SK-N-MC (cell line): ENCODE results near the gene LY9.

ENCODE experiments used
- DNase-seq: peaks from one replicate; pipeline ENCODE4 v3.0.0-alpha.2; 2011; ENCODE audit warnings: low read depth, low spot score
- H3K27ac ChIP-seq: fragments of 200-600 bp; sonication (generic); 2 replicates; pipeline ENCODE4 v1.5.1; 2016; ENCODE audit warnings: mixed run types
- H3K36me3 ChIP-seq: fragments of 200-600 bp; sonication (generic); 2 replicates; pipeline ENCODE4 v1.6.1; 2017; ENCODE audit warnings: antibody characterized with exemption, low read length, mixed read lengths; ENCODE audit not compliant: insufficient read depth
- H3K4me3 ChIP-seq: fragments of 200-600 bp; sonication (generic); 2 replicates; pipeline ENCODE4 v1.5.1; 2016
- H3K9ac ChIP-seq: fragments of 200-600 bp; sonication (generic); 2 replicates; pipeline ENCODE4 v1.8.0; 2017; ENCODE audit warnings: mixed run types, mixed read lengths; ENCODE audit not compliant: insufficient read length
- H3K9me3 ChIP-seq: fragments of 200-600 bp; sonication (generic); 2 replicates; pipeline ENCODE4 v1.6.1; 2017; ENCODE audit warnings: low read depth, mild to moderate bottlenecking, antibody characterized with exemption, low read length, moderate library complexity, mixed read lengths
- EZH2 ChIP-seq: fragments of 200-600 bp; sonication (generic); IDR thresholded peaks from one replicate; pipeline ENCODE4 v1.6.1; 2017; ENCODE audit warnings: antibody characterized with exemption
- FOXP2 ChIP-seq: optimal IDR thresholded peaks from 2 replicates; pipeline ENCODE3; 2011; ENCODE audit warnings: mild to moderate bottlenecking, moderate library complexity; ENCODE audit not compliant: insufficient read depth; ENCODE audit errors: extremely low read length, control extremely low read depth
- POLR2AphosphoS5 ChIP-seq: IDR thresholded peaks from 2 replicates; pipeline ENCODE4 v1.6.1; 2012; ENCODE audit warnings: mild to moderate bottlenecking, low read depth, low read length, borderline replicate concordance

Gene LY9

GRCh38 chr1:160844447-160845232 is 48.7 kb downstream of the LY9 start:
- Histone ChIP-seq H3K27ac (no peak overlapping the region), H3K4me3 (no peak overlapping the region), H3K9ac (no peak overlapping the region), H3K36me3 (no peaks in the 10 kb centered on the region), H3K9me3 (no peaks in the 10 kb centered on the region)
- DNase-seq: no peak
- no peak for TF ChIP-seq FOXP2
- no peak for TF ChIP-seq EZH2
- TF ChIP-seq POLR2AphosphoS5: no peak

- Histone ChIP-seq H3K9me3 (no peaks in the 10 kb centered on the region), H3K27ac (no peak overlapping the region), H3K36me3 (no peaks in the 10 kb centered on the region), H3K4me3 (no peak overlapping the region), H3K9ac (no peak overlapping the region)
- TF ChIP-seq EZH2 (no peak), FOXP2 (no peak), POLR2AphosphoS5 (no peak)
- no peak for DNase-seq
These were observed 50.3 kb downstream of the LY9 start for GRCh38 chr1:160846281-160846680.

- no peak for DNase-seq
- Histone ChIP-seq H3K4me3 (no peak overlapping the region), H3K27ac (no peak overlapping the region), H3K9me3 (no peaks in the 10 kb centered on the region), H3K9ac (no peak overlapping the region), H3K36me3 (no peaks in the 10 kb centered on the region)
- no peak for TF ChIP-seq POLR2AphosphoS5
- TF ChIP-seq EZH2: no peak
- no peak for TF ChIP-seq FOXP2
These were observed 54.6 kb downstream of the LY9 start for GRCh38 chr1:160850541-160850940.

DNA sequence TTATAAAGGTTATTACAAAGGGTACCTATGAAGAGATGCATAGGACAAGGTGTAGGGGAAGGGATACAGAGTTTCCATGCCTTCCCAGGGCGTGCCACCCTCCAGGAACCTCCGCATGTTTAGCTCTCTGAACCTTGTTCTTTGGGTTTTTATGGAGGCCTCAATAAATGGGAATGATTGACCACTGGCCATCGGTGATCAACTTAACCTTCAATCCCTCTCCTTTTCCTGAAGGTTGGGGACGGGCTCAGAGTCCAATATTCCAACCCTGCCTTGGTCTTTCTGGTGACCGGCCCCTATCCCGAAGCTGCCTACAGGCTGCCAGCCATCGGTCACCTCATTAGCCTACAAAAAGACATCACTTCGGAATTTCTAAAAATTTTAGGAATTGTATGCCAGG is 55.0 kb downstream of the LY9 start:
- no peaks in the 10 kb centered on the region for H3K9me3 ChIP-seq
- no peaks in the 10 kb centered on the region for H3K36me3 ChIP-seq
- no peak overlapping the region for H3K27ac ChIP-seq
- TF ChIP-seq POLR2AphosphoS5 (no peak), EZH2 (no peak)
- no peak overlapping the region for H3K4me3 ChIP-seq
- H3K9ac ChIP-seq: no peak overlapping the region
- DNase-seq: no peak

- no peak for DNase-seq
- H3K27ac ChIP-seq: no peak overlapping the region
- no peaks in the 10 kb centered on the region for H3K9me3 ChIP-seq
- no peak overlapping the region for H3K9ac ChIP-seq
- H3K36me3 ChIP-seq: no peaks in the 10 kb centered on the region
- TF ChIP-seq FOXP2 (no peak), POLR2AphosphoS5 (no peak), EZH2 (no peak)
- no peak overlapping the region for H3K4me3 ChIP-seq
These were observed 57.0 kb downstream of the LY9 start for GRCh38 chr1:160853014-160853413.

- Histone ChIP-seq H3K4me3 (no peak overlapping the region), H3K9ac (no peak overlapping the region), H3K9me3 (no peaks in the 10 kb centered on the region), H3K36me3 (no peaks in the 10 kb centered on the region), H3K27ac (no peak overlapping the region)
- TF ChIP-seq FOXP2: no peak
- TF ChIP-seq EZH2: no peak
- no peak for TF ChIP-seq POLR2AphosphoS5
- DNase-seq: no peak
These were observed 57.8 kb downstream of the LY9 start for GRCh38 chr1:160853754-160854153.

- no peak for DNase-seq
- no peak overlapping the region for H3K4me3 ChIP-seq
- no peaks in the 10 kb centered on the region for H3K9me3 ChIP-seq
- no peak overlapping the region for H3K9ac ChIP-seq
- no peak for TF ChIP-seq EZH2
- TF ChIP-seq POLR2AphosphoS5: no peak
- TF ChIP-seq FOXP2: no peak
- H3K27ac ChIP-seq: no peak overlapping the region
- H3K36me3 ChIP-seq: no peaks in the 10 kb centered on the region
These were observed 59.4 kb downstream of the LY9 start for GRCh38 chr1:160855181-160855981.

DNA sequence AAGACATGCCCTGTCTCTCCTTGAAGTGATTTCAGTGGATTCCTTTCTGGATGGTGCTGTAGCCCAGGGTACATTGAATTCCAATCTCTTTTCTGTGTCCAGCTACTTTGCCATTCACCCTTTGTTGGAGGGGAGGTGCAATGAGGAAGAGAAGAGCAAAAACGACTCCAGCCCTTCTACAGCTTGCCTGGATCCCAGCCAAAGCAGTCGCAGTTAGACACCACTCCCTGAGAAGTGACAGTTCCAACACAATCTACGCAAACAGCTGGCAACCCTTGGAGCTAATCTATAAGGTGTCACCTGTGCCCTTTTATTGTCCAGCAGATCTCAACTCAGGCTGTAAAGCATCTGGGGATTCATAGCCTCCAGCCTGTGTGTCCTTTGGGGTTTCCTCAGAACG is 62.1 kb downstream of the LY9 start:
- Histone ChIP-seq H3K27ac (no peak overlapping the region), H3K9me3 (no peaks in the 10 kb centered on the region), H3K4me3 (no peak overlapping the region), H3K36me3 (no peaks in the 10 kb centered on the region), H3K9ac (no peak overlapping the region)
- TF ChIP-seq EZH2: no peak
- no peak for DNase-seq

DNA sequence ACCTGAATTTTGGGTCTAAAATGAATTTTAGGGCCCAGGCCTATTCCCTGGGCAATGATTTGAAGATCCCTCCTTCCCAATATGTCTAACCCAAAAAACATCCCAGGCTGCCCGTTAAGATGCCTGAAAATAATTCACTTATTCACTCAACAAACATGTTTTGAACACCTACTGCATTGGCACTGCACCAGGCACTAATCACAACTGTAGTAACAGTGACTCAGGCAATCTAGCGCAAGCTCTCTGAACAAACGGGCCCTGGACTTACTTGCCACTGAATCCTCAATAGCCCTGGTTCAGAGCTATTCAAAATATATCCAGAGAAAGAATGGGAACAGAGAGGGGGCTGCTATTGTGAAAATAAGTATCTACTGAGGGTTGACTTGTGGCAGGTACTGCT is 62.5 kb downstream of the LY9 start:
- Histone ChIP-seq H3K27ac (no peak overlapping the region), H3K9ac (no peak overlapping the region), H3K9me3 (no peaks in the 10 kb centered on the region), H3K36me3 (no peaks in the 10 kb centered on the region), H3K4me3 (no peak overlapping the region)
- TF ChIP-seq EZH2 (no peak), FOXP2 (no peak), POLR2AphosphoS5 (no peak)
- no peak for DNase-seq
